A673 (cell line): ENCODE data around the gene ISG20L2. TPM values are rescaled to one million over a fixed set of nuclear protein-coding genes. Genes with fewer than 3 reads are reported as not detected.
A peak's percentile ranks its signal among the peaks of the same experiment; 100 is the strongest.

ENCODE experiments used
- BruUV-seq: library from RNA; stranded (reverse); fragments of 400-500 nt; replicated peaks from 2 replicates; lab custom pipeline; 2021; lab: Mats Ljungman, UMichigan
- CTCF ChIA-PET: fragments of 300-600 bp; sonication (Branson Sonifier 250); formaldehyde crosslinking; loops from one replicate; lab custom pipeline; 2022; ENCODE audit warnings: antibody characterized with exemption; lab: Charles Lee
- POLR2A ChIA-PET: fragments of 300-600 bp; sonication (Branson Sonifier 250); formaldehyde crosslinking; loops from one replicate; lab custom pipeline; 2022; ENCODE audit warnings: antibody characterized with exemption; ENCODE audit not compliant: low non-redundant PET; lab: Charles Lee
- DNase-seq: peaks from one replicate; pipeline ENCODE4 v3.0.0-alpha.2; 2015; ENCODE audit warnings: low spot score
- H3K27ac ChIP-seq: fragments of 200-600 bp; sonication (generic); 2 replicates; pipeline ENCODE4 v1.5.1; 2016; ENCODE audit warnings: mixed run types, low read depth, mild to moderate bottlenecking, mixed read lengths, antibody characterized with exemption, low read length; ENCODE audit not compliant: poor library complexity, severe bottlenecking
- H3K27me3 ChIP-seq: fragments of 200-600 bp; sonication (generic); replicated peaks from 2 replicates; pipeline ENCODE4 v1.6.1; 2017; ENCODE audit warnings: mixed run types, low read depth, mild to moderate bottlenecking, mixed read lengths, antibody characterized with exemption, low read length; ENCODE audit not compliant: insufficient read depth, poor library complexity
- H3K36me3 ChIP-seq: fragments of 200-600 bp; sonication (generic); 2 replicates; pipeline ENCODE4 v1.6.1; 2016; ENCODE audit warnings: mixed run types, mild to moderate bottlenecking, mixed read lengths, antibody characterized with exemption, low read length; ENCODE audit not compliant: insufficient read depth, poor library complexity, severe bottlenecking
- H3K4me1 ChIP-seq: fragments of 200-600 bp; sonication (generic); 2 replicates; pipeline ENCODE4 v1.6.1; 2017; ENCODE audit warnings: mixed run types, mild to moderate bottlenecking, mixed read lengths, antibody characterized with exemption, low read length; ENCODE audit not compliant: insufficient read depth, poor library complexity, severe bottlenecking
- H3K4me3 ChIP-seq: fragments of 200-600 bp; sonication (generic); 2 replicates; pipeline ENCODE4 v1.5.1; 2016; ENCODE audit warnings: low read depth, mixed run types, mild to moderate bottlenecking, mixed read lengths, low read length; ENCODE audit not compliant: poor library complexity, severe bottlenecking
- H3K9me3 ChIP-seq: fragments of 200-600 bp; sonication (generic); 2 replicates; pipeline ENCODE4 v1.6.1; 2016; ENCODE audit warnings: mixed run types, low read depth, mild to moderate bottlenecking, mixed read lengths, antibody characterized with exemption, low read length; ENCODE audit not compliant: poor library complexity, severe bottlenecking
- EZH2 ChIP-seq: fragments of 200-600 bp; sonication (generic); IDR thresholded peaks from 2 replicates; pipeline ENCODE4 v1.6.1; 2017; ENCODE audit warnings: borderline replicate concordance, low read depth, mild to moderate bottlenecking, mixed read lengths, antibody characterized with exemption, low read length; ENCODE audit not compliant: poor library complexity, severe bottlenecking
- intact Hi-C: fragments of 100-400 bp; cut with micrococcal nuclease; formaldehyde crosslinking; loops from one replicate; pipeline ENCODE4 v1.10.0; 2022; ENCODE audit not compliant: unreplicated experiment
- total RNA-seq: library from RNA; stranded (reverse); gene quantifications from 2 replicates; pipeline ENCODE4 v1.2.3, GENCODE V29; 2021
- TF ChIP-seq, protein P1 (sequence below): fragments of 300-800, 200-600 bp; sonication (generic); conservative IDR thresholded peaks from 2 replicates; pipeline ENCODE4 v1.5.1; 2017; ENCODE audit warnings: low read depth, mild to moderate bottlenecking, antibody characterized with exemption, low read length, moderate library complexity, mixed read lengths

ISG20L2 gene
- total RNA-seq, 1 experiment from 2014 or later = 46.5 TPM

DNA sequence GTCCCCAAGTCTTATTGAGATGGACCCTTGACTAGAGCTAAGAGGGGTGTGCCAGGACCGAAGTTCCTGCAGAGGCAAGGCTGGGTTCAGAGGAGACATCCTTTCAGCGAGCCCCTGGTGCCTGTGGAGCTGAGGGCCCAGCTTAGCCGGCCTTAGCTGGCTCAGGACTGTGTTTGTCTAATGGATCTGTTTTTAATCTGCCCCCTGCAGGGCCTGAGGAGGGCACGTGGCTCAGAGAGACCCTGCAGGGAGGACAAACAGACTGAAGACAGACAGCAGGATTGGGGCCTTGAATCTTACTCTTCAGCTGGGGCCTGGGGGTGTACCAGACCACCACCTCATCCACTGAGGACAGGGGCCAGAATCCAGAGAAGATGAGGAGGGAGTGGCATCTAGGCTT lies 24.8 kb downstream of the ISG20L2 start:
- CTCF ChIA-PET = interaction anchor here (0.9 to 3.8 kb wide), 3 partner anchors 14 to 156 kb away, joined by 5 to 34 read pairs (median 7); no protein-coding TSS in a partner anchor
- H3K27ac ChIP-seq = no peak overlapping the region
- H3K27me3 ChIP-seq = peaks cover 5% of the 10 kb centered on the region
- POLR2A ChIA-PET = no interaction called here
- no peak for TF ChIP-seq EZH2
- TF ChIP-seq, protein P1, sequence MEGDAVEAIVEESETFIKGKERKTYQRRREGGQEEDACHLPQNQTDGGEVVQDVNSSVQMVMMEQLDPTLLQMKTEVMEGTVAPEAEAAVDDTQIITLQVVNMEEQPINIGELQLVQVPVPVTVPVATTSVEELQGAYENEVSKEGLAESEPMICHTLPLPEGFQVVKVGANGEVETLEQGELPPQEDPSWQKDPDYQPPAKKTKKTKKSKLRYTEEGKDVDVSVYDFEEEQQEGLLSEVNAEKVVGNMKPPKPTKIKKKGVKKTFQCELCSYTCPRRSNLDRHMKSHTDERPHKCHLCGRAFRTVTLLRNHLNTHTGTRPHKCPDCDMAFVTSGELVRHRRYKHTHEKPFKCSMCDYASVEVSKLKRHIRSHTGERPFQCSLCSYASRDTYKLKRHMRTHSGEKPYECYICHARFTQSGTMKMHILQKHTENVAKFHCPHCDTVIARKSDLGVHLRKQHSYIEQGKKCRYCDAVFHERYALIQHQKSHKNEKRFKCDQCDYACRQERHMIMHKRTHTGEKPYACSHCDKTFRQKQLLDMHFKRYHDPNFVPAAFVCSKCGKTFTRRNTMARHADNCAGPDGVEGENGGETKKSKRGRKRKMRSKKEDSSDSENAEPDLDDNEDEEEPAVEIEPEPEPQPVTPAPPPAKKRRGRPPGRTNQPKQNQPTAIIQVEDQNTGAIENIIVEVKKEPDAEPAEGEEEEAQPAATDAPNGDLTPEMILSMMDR = no peak
- peak; percentile 73 for DNase-seq
- no peak overlapping the region for H3K4me3 ChIP-seq
- intact Hi-C loops = no loop called here
- peaks cover 34% of the 10 kb centered on the region for H3K4me1 ChIP-seq
- no TSS peak for BruUV-seq
- no peaks in the 10 kb centered on the region for H3K36me3 ChIP-seq
- no peaks in the 10 kb centered on the region for H3K9me3 ChIP-seq

DNA sequence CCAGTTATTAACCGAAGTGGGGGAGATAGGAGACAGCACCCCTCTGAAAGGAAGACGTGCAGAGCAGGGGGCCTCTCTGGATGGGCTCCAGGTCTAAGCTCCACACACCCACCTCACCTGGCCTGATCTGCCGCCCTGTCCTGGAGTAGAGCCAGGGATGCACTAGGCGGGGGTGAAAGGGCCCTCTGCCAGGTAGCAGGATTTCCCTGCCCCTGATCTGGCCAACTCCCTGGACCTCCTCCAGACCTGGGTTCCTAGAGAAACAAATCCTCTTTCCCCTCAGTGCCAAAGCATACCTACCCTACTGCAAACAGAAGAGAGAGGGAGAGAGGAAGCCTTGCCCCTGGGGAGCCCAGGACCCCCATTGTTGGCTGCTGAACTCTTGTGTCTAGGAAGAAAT lies 25.2 kb downstream of the ISG20L2 start:
- no peak for TF ChIP-seq EZH2
- TF ChIP-seq, protein P1 = no peak
- no peak overlapping the region for H3K27ac ChIP-seq
- CTCF ChIA-PET = interaction anchor here (0.9 to 3.8 kb wide), 3 partner anchors 14 to 156 kb away, joined by 5 to 34 read pairs (median 7); no protein-coding TSS in a partner anchor
- H3K4me1 ChIP-seq = peaks cover 34% of the 10 kb centered on the region
- no peak overlapping the region for H3K4me3 ChIP-seq
- intact Hi-C loops = no loop called here
- no peaks in the 10 kb centered on the region for H3K36me3 ChIP-seq
- peaks cover 5% of the 10 kb centered on the region for H3K27me3 ChIP-seq
- POLR2A ChIA-PET = no interaction called here
- no peak for DNase-seq
- no TSS peak for BruUV-seq
- no peaks in the 10 kb centered on the region for H3K9me3 ChIP-seq

DNA sequence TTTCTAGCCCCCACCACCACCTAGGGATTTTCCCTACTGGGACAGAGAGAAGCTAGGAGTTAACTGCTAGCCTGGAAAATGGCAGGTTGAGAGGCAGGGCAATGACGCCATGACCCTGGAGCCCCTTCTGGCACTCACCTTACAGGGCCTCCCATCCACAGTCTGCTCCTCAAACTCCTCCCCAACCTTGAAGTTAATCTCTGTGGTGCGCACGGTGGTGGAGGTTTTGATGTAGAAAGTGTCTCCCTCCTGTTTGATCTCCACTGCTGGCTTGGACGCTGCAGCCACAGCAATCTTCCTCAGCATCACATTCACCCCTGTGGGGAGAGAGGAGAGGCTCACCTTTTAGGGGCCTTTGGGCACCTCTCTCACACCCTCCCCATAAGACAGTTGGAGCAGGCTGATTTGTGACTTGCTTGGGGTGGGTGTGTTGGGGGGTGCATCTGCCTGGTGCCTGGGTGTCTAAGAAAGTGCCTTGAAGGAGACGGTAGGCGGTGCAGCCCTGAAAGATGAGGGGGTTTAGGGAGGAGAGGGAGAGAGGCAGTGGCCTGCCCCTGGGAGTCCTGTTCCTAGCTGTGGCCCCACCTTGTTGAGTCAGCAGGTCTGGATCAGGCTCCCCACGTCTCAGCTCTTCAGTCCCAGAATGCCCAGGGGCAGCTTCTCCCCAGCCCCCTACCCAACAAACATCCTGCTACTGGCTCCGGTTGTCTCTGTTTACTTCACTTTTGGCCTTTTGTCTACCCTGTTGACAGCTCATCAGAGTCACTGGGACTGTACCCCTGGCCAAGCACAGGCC lies 27.6 kb downstream of the ISG20L2 start:
- BruUV-seq = no TSS peak
- no peak overlapping the region for H3K4me3 ChIP-seq
- peaks cover 30% of the 10 kb centered on the region for H3K4me1 ChIP-seq
- H3K36me3 ChIP-seq = no peaks in the 10 kb centered on the region
- CTCF ChIA-PET = interaction anchor here (0.6 to 3.8 kb wide), 2 partner anchors 12 to 256 kb away, joined by 4 to 34 read pairs; no protein-coding TSS in a partner anchor
- POLR2A ChIA-PET = no interaction called here
- DNase-seq = no peak
- TF ChIP-seq, protein P1 = no peak
- TF ChIP-seq EZH2 = no peak
- H3K27ac ChIP-seq = no peak overlapping the region
- intact Hi-C loops = no loop called here
- no peaks in the 10 kb centered on the region for H3K9me3 ChIP-seq
- peaks cover 5% of the 10 kb centered on the region for H3K27me3 ChIP-seq
